GM12878 (cell line): ENCODE results near the gene OSBPL3. TPM values are rescaled to one million over a fixed set of nuclear protein-coding genes. Genes with fewer than 3 reads are reported as not detected.

Source experiments
- ATAC-seq: fragments of 200-7000 bp; cut with Tn5 transposase; 3 replicates; pipeline ENCODE4 v1.9.1; 2020; ENCODE audit warnings: mild to moderate bottlenecking, moderate library complexity
- BruUV-seq: library from RNA; stranded (reverse); fragments of 400-500 nt; replicated peaks from 2 replicates; lab custom pipeline; 2021; lab: Mats Ljungman, UMichigan
- CTCF ChIA-PET: fragments of 300-600 bp; sonication (Branson Sonifier 250); formaldehyde crosslinking; extraction: SDS; loops from one replicate; lab custom pipeline; 2021; ENCODE audit warnings: inconsistent platforms; lab: Yijun Ruan, JAX
- POLR2A ChIA-PET: fragments of 350-600 bp; formaldehyde crosslinking; extraction: SDS; loops from one replicate; lab custom pipeline; 2021; ENCODE audit warnings: inconsistent platforms; lab: Charles Lee
- RAD21 ChIA-PET: fragments of 300-600 bp; sonication (Branson Sonifier 250); formaldehyde crosslinking; loops from one replicate; lab custom pipeline; 2023; ENCODE audit warnings: antibody characterized with exemption; ENCODE audit not compliant: unreplicated experiment; lab: Charles Lee
- SMC1A ChIA-PET: fragments of 300-600 bp; sonication (Branson Sonifier 250); formaldehyde crosslinking; loops from one replicate; lab custom pipeline; 2023; ENCODE audit not compliant: unreplicated experiment, uncharacterized antibody; lab: Charles Lee
- DNase-seq: peaks from one replicate; pipeline ENCODE4 v3.0.0-alpha.2; 2011; ENCODE audit warnings: low read depth, low spot score
- FAIRE-seq: peaks from 3 replicates; lab custom pipeline; 2011; peaks lifted over from hg19 to GRCh38; lab: Jason Lieb, UNC
- H2AFZ ChIP-seq: 2 replicates; pipeline ENCODE4 v1.6.0; 2011; ENCODE audit warnings: low read depth, low read length, control low read depth; ENCODE audit not compliant: control insufficient read depth
- H3K27ac ChIP-seq: 2 replicates; pipeline ENCODE4 v1.5.1; 2011; ENCODE audit warnings: control low read depth; ENCODE audit not compliant: control insufficient read depth, insufficient read depth
- H3K27me3 ChIP-seq, 2 experiments: replicated peaks in 1 of 2; 2 replicates each; pipeline versions ENCODE4 v1.6.0 to v1.6.1; 2011; ENCODE audit warnings: low read length in 1 of 2; ENCODE audit not compliant: control insufficient read depth in 2 of 2, insufficient read depth in 2 of 2
- H3K36me3 ChIP-seq, 2 experiments: 2 replicates each; pipeline ENCODE4 v1.5.1; 2011; ENCODE audit warnings: low read length in 1 of 2; ENCODE audit not compliant: control insufficient read depth in 2 of 2, insufficient read depth in 2 of 2
- H3K4me1 ChIP-seq: 2 replicates; pipeline ENCODE4 v1.6.1; 2011; ENCODE audit warnings: mild to moderate bottlenecking, low read length, moderate library complexity, mixed read lengths; ENCODE audit not compliant: control insufficient read depth, insufficient read depth
- H3K4me2 ChIP-seq: 2 replicates; pipeline ENCODE4 v1.6.0; 2011; ENCODE audit warnings: control low read depth; ENCODE audit not compliant: control insufficient read depth, insufficient read depth
- H3K4me3 ChIP-seq: fragments of 200-600 bp; sonication (generic); 2 replicates; pipeline ENCODE4 v1.5.1; 2016
- H3K79me2 ChIP-seq: 2 replicates; pipeline ENCODE4 v1.6.0; 2011; ENCODE audit warnings: low read length; ENCODE audit not compliant: control insufficient read depth, insufficient read depth
- H3K9ac ChIP-seq: 2 replicates; pipeline ENCODE4 v1.8.0; 2011; ENCODE audit warnings: low read length, control low read depth, mixed read lengths; ENCODE audit not compliant: control insufficient read depth, insufficient read depth
- H3K9me3 ChIP-seq: replicated peaks from 3 replicates; pipeline ENCODE4 v1.5.1; 2011; ENCODE audit warnings: mild to moderate bottlenecking, low read length; ENCODE audit not compliant: control insufficient read depth, insufficient read depth
- H4K20me1 ChIP-seq: 2 replicates; pipeline ENCODE4 v1.6.0; 2011; ENCODE audit not compliant: control insufficient read depth, insufficient read depth
- HSF1 ChIP-seq: fragments of 150-350 bp; IDR thresholded peaks from 2 replicates; pipeline ENCODE4 v1.6.1; 2014; ENCODE audit warnings: mild to moderate bottlenecking, low read depth, low read length
- NFYB ChIP-seq: IDR thresholded peaks from 2 replicates; pipeline ENCODE4 v1.6.1; 2011; ENCODE audit warnings: low read depth, mild to moderate bottlenecking, low read length, improper control_type of control experiment, moderate library complexity; ENCODE audit not compliant: insufficient read depth
- USF1 ChIP-seq: IDR thresholded peaks from 2 replicates; pipeline ENCODE4 v1.6.1; 2011; ENCODE audit warnings: borderline replicate concordance, low read depth, mild to moderate bottlenecking, moderate library complexity, mixed read lengths, low read length; ENCODE audit not compliant: insufficient read depth; ENCODE audit errors: extremely low read length
- ZNF24 ChIP-seq: fragments of 450-650 bp; IDR thresholded peaks from 2 replicates; pipeline ENCODE4 v1.6.1; 2017; ENCODE audit warnings: antibody characterized with exemption, mild to moderate bottlenecking
- ZNF687 ChIP-seq: fragments of 450-650 bp; IDR thresholded peaks from 2 replicates; pipeline ENCODE4 v1.6.1; 2017; ENCODE audit warnings: mild to moderate bottlenecking, moderate library complexity
- WGBS: methylation state at CpG from one replicate; pipeline ENCODE4 v1.1.6; 2016; ENCODE audit warnings: low lambda C conversion rate; ENCODE audit not compliant: insufficient replicate concordance, insufficient coverage; ENCODE audit errors: missing lambda C conversion rate; 5-methylcytosine and 5-hydroxymethylcytosine counted together
- in situ Hi-C: fragments of 300-500 bp; cut with MboI; formaldehyde crosslinking; loops from 9 replicates; pipeline ENCODE4 v1.14.3; 2018; ENCODE audit warnings: mixed read lengths
- intact Hi-C: fragments of 100-400 bp; cut with micrococcal nuclease; formaldehyde crosslinking; loops from one replicate; pipeline ENCODE4 v1.14.2; 2022; ENCODE audit not compliant: unreplicated experiment
- polyA plus RNA-seq, 11 experiments: library from polyadenylated mRNA; depleted of rRNA in 4 of 11; unstranded in 6 of 11; stranded (reverse) in 5 of 11; fragments of >200 nt; fragmentation: Nextera tagmentation in 4 of 11; fragmentation: Illumina TruSeq in 1 of 11; extraction: Ambion mirVana in 4 of 11; extraction: Trizol in 1 of 11; gene quantifications; 1 replicate in 1 of 11; 2 replicates in 10 of 11; pipeline versions ENCODE4 v1.2.1 to v1.2.3, GENCODE V29; 2011 to 2016; ENCODE audit warnings: inconsistent platforms in 2 of 11, missing spikeins in 2 of 11, low read depth in 1 of 11
- total RNA-seq, 4 experiments: library from RNA; depleted of rRNA in 3 of 4; stranded (reverse); fragments of >200 nt in 3 of 4; fragmentation: Illumina TruSeq in 1 of 4; extraction: Trizol in 1 of 4; gene quantifications; 2 replicates each; pipeline versions ENCODE4 v1.2.1 to v1.2.3, GENCODE V29; 2013 to 2021

Gene OSBPL3
- total and polyA plus RNA-seq, 10 of the 15 experiments (the other 5 are each of a cell fraction or from before 2014, with no cell fraction given), result 6.1 to 46.6 (median 27.0) TPM

GRCh38 chr7:25005658-25006057 is 25.7 kb upstream of the OSBPL3 start:
- no peak overlapping the region for H3K9ac ChIP-seq
- H3K4me2 ChIP-seq, result no peak overlapping the region
- no peak overlapping the region for H3K27ac ChIP-seq
- ATAC-seq, result no peak
- no peak for FAIRE-seq
- POLR2A ChIA-PET, result no interaction called here
- RAD21 ChIA-PET, result no interaction called here
- H3K9me3 ChIP-seq, result peaks cover 2% of the 10 kb centered on the region; the same call in 2 of the 3 replicates
- H3K36me3 ChIP-seq, result no peaks in the 10 kb centered on the region
- no peak overlapping the region for H3K4me3 ChIP-seq
- H2AFZ ChIP-seq, result no peak overlapping the region
- SMC1A ChIA-PET, result interaction anchor here (0.7 kb wide), 1 partner anchor 11 kb away, joined by 3 read pairs; no protein-coding TSS in a partner anchor
- H3K79me2 ChIP-seq, result no peaks in the 10 kb centered on the region
- no peak for TF ChIP-seq ZNF24
- no peak for TF ChIP-seq USF1
- TF ChIP-seq ZNF687, result no peak
- no peak for TF ChIP-seq NFYB
- TF ChIP-seq HSF1, result no peak
- no peak for DNase-seq
- no peaks in the 10 kb centered on the region for H4K20me1 ChIP-seq
- H3K4me1 ChIP-seq, result no peaks in the 10 kb centered on the region
- CTCF ChIA-PET, result interaction anchor here (0.9 to 1.0 kb wide), 2 partner anchors 27 to 194 kb away, joined by 3 read pairs; no protein-coding TSS in a partner anchor
- H3K27me3 ChIP-seq, result no peaks in the 10 kb centered on the region
- BruUV-seq, result no TSS peak
- in situ Hi-C loops, result no loop called here
- intact Hi-C loops, result no loop called here
- WGBS, result 40% methylated on average over 3 of the region's 3 CpGs
